Right ventricle myocardium inferior (tissue), 1 donor: ENCODE measurements around the gene SH3BP4. TPM values are rescaled to one million over a fixed set of nuclear protein-coding genes. Genes with fewer than 3 reads are reported as not detected.

Source experiments
- ATAC-seq: fragments of 200-7000 bp; cut with Tn5 transposase; one replicate; pipeline ENCODE4 v1.9.1; 2020; ENCODE audit warnings: mild to moderate bottlenecking, moderate library complexity
- DNase-seq: peaks from one replicate; pipeline ENCODE4 v3.0.0; 2021; ENCODE audit errors: missing footprints
- intact Hi-C: fragments of 100-400 bp; cut with DNase I; formaldehyde crosslinking; loops from one replicate; pipeline ENCODE4 v1.11.0; 2022
- long read RNA-seq: library from polyadenylated mRNA; unstranded; transcript quantifications from one replicate; pipeline ENCODE4 v2.0.0, GENCODE V29; 2021
- total RNA-seq: library from RNA; stranded (reverse); fragmentation: NEBNext Ultra II Directional; extraction: Animal tissue kit (Norgen Biotek cat#: 25700); gene quantifications from one replicate; pipeline ENCODE4 v1.2.1, GENCODE V29; 2021
- donor health status: DM: no; HTN: yes; CAD: no; lungs with severe emphysema.

SH3BP4 gene
- total RNA-seq, result 9.3 TPM
- long read RNA-seq, partial matches to known transcripts, result 4 of 5 reads
- long read RNA-seq, other reads (novel, unspliced or antisense), result 1 of 5 reads

- ATAC-seq (peak; percentile 93), DNase-seq (peak; percentile 90)
- intact Hi-C loops, result loop anchor here (1.0 to 5.0 kb wide), 6 partner anchors 23 to 269 kb away; no protein-coding TSS in a partner anchor
Observed at GRCh38 chr2:234951664-234952269, at the start of gene SH3BP4. Gene SH3BP4 (plus strand): TSS chr2:234952017. CDS start chr2:235035003, 82,986 bp downstream.

DNA sequence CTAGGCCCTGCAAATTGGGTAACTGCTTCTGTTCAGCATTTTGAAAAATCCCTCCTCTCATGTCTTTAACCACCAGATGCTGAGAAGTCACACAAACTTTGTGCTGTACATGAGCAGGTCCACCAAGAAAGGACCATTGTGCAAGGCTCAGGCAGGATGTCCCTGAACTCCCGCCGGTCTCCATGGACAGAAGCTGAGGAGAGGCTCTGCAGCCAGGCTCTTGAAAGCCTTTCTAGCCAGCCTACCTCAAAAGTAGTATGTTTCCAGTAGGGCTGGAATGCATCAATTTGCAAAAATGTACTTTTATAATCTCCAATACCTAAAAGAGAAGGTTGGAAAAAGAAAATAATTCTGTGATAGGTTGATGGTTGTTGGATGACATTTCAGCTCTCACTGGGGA lies 47.0 kb upstream of the SH3BP4 start:
- DNase-seq (no peak), ATAC-seq (no peak)
- intact Hi-C loops, result no loop called here

- no peak for ATAC-seq
- intact Hi-C loops, result no loop called here
- DNase-seq, result no peak
Observed at GRCh38 chr2:234905547-234906265, 46.1 kb upstream of the SH3BP4 start.

DNA sequence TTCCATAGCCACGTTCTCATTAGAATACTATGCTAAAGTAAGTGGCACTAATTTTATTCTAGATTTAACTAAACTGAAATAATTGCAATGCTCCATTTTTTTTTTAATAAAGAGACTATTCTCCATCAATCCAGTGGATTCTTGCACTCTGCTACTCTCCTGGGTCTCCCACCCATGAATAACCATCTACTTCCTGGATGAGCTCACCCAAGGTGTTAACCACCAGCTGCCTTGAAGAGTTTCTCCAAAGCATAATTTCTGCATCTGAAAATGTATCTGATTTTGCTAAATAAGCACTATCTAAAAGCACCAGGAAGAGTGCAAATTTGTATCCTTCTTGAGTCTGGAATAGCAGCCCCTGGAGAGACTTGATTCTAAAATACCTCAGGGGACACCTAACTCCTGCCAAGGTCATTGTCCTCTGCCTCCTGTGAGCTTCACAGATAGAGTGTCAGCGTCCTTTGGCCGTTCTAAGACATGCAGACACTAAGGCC lies 41.6 kb upstream of the SH3BP4 start:
- intact Hi-C loops, result no loop called here
- ATAC-seq (no peak), DNase-seq (no peak)

GRCh38 chr2:234911271-234911670 lies 40.5 kb upstream of the SH3BP4 start:
- no peak for ATAC-seq
- intact Hi-C loops, result no loop called here
- no peak for DNase-seq

DNA sequence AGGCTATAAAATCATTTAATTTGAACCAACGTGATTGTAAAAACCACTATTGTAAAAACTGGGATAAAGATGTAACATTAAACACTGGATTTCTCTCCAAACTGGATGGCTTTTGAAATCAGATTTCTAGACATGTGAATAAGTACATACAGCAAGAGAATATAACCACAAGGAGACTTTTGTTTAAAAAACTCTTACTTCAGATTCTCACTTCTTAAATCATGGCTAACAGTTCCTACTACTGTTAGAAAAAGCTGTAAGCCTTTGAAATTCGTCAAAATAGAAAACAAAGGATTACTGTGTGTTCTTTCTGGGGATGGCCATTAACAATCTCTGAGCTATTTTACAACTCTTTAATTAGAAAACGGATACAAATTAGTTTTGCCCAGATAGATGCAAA lies 39.4 kb upstream of the SH3BP4 start:
- no peak for DNase-seq
- no peak for ATAC-seq
- intact Hi-C loops, result no loop called here

DNA sequence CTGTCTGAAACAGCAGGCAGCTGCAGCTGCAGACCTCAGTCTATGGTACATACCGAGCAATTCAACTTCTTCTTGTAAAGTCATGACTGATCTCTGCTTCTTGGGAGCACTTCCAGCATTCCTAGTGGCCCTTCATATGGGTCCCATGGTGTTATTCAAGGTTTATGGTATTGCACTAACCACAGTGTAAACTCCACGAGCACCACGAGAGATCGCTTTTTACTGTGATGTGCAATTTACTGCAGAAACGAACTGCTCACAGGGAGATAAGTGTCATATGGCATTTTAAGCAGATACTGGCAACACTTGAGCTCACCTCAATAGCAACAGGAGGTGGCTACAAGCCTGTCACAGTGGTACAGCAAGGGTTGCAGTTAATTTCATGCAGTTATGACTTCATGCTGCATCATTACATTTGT lies 38.6 kb upstream of the SH3BP4 start:
- no peak for ATAC-seq
- intact Hi-C loops, result no loop called here
- no peak for DNase-seq

- intact Hi-C loops, result no loop called here
Observed at GRCh38 chr2:234914371-234915154, 37.3 kb upstream of the SH3BP4 start.

DNA sequence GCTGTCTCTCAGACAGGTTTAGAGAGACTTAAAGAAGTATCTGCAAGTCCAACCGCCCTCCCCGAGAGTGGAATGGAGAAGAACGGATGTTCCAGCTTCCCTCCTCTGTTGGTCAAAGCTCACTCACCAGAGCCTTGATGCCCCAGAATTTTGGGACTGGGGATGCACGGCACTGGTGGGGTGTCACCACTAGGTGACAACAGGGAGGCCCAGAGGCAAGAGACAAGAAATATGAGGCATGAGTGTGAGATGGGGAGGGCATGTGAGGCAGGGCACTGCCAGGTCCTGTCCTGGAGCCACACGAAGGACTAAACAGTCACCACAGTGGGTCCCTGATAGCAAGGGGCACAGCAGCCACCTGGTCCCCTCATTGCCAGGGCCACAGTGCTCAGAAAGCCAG lies 35.1 kb upstream of the SH3BP4 start:
- no peak for DNase-seq
- intact Hi-C loops, result no loop called here
- ATAC-seq, result no peak

More at GRCh38 chr2:234914371-234915154, 37.3 kb upstream of the SH3BP4 start:
- DNase-seq, result no peak
- no peak for ATAC-seq

DNA sequence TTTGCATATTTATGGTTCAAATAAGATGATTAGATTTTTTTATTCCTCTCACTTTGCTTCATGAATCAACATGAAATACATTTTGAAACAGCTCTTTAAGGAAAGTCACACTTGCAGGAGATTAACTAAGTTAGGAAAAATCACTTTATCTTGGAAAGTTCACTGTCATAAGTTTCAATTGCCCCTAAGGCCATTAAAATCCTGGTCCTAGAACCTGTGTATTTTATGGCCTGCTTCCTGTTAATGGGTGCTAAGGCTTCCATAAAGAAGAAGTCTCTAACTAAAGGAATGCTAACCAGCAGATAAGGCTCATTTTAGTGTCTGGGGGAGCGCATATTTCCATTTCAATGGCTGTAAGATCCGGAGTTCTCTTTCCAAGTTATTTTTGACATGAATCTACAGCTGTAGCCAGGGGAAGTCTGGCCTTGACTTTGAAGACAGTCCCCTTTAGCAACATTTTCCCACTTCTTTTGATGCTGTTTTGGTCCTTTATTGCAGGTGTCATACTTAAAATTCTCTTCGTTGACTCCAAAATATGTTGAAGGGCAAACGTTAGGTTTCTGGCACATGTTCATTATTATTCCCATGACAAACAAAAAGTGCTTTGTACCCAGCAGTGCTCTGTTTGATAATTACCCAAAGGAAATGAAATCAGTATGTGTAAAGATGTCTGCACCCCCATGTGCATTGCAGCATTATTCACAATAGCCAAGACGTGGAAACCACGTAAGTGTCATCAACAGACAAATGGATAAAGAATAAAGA lies 34.4 kb upstream of the SH3BP4 start:
- intact Hi-C loops, result no loop called here
- ATAC-seq, result no peak
- no peak for DNase-seq

DNA sequence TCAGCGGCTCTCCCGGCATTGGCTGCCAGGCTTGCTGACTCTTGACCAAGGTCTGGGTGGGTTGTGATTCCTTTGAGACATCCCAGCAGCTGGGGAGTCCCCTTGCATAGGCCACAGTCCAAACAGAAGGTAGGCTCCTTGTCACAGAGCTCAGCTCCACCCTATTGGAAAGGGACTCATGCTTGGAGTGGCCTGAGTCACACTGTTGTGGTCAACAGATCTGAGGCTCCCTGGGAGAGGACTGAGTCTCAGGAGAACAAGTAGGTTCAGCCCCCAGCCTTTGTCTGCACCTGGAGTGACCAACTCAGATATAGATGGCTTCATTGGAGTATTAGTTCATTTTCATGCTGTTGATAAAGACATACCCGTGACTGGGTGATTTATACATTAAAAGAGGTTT lies 32.1 kb upstream of the SH3BP4 start:
- ATAC-seq (no peak), DNase-seq (no peak)
- intact Hi-C loops, result no loop called here

DNA sequence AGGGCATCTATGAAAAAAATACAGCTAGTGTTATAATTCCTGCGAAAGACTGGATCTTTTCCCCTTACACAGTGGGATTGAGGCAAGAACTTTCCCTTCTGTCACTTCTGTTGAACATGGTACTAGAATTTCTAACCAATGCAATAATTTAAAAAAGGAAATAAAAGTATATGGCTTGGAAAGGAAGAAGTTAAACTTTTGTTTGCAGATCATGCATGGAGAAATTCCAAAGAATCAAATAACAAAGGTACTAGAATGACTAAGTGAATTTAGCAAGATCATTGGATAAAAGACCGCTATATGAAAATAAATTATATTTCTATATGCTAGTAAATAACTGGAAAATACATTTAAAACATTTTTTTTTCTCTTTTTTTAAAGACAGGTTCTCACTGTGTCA lies 31.0 kb upstream of the SH3BP4 start:
- ATAC-seq, result no peak
- intact Hi-C loops, result no loop called here
- DNase-seq, result no peak

DNA sequence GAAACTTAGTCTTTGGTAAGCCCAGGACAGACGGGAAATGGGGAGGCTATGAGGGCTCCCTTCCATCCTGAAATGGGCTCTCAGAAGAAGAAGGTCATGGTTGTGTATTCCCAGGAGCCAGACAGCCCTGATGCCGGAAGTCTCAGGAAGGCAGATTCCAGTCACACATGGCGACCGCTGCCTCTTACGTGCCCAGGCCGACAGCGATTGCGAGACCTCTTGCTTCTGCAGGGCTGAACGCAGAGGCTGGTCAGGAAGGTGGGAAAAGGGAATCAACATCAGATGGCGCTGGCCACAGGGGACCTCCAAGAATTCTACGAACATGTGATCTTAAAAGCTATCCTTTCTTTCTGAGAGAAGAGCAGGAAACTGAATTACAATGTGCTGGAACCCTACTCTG lies 22.8 kb upstream of the SH3BP4 start:
- intact Hi-C loops, result no loop called here
- DNase-seq (no peak), ATAC-seq (no peak)

DNA sequence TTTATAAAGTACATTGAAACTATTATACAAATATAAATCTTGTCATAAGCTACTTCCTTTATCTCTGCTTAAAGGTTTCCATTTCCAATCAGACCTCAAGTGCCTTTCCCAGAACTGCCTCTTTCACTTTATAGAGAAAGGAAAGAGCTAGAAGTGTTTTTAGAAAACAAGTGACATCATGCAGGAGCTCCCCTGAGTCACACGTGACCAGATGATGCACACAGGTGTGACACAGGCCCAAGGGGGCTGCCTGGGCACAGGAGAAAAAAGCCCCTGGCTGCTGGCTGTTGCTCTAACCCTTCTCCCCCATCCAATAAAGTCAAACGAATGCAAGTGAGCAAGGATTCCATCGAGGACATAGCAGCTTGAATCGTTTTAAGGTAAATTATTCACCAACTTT lies 21.4 kb upstream of the SH3BP4 start:
- intact Hi-C loops, result no loop called here
- ATAC-seq, result no peak
- no peak for DNase-seq

DNA sequence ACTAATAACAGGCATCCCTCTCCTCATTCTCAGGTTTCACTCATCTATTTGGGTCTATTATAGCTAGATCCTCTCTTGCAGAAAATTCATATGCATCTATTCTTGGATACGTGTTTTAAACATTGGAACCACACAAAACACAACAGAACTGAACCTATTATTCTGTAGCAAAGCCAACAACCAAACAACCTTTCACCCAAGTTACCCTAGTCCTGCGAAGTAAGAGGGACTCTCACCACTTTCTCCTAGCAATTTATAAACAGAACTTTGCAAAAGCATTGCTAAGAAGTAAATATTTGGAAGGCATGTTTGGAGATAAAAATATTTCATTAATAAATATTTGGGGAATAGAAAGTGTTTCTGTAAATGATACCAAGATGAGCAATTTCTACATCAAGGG lies 20.4 kb upstream of the SH3BP4 start:
- DNase-seq (no peak), ATAC-seq (no peak)
- intact Hi-C loops, result no loop called here

GRCh38 chr2:234932591-234933168 lies 19.1 kb upstream of the SH3BP4 start:
- intact Hi-C loops, result no loop called here
- DNase-seq (no peak), ATAC-seq (no peak)

- intact Hi-C loops, result no loop called here
- no peak for ATAC-seq
- DNase-seq, result no peak
Observed at GRCh38 chr2:234935311-234935710, 16.5 kb upstream of the SH3BP4 start.

GRCh38 chr2:234939576-234939975 lies 12.2 kb upstream of the SH3BP4 start:
- intact Hi-C loops, result no loop called here
- ATAC-seq, result no peak
- no peak for DNase-seq

DNA sequence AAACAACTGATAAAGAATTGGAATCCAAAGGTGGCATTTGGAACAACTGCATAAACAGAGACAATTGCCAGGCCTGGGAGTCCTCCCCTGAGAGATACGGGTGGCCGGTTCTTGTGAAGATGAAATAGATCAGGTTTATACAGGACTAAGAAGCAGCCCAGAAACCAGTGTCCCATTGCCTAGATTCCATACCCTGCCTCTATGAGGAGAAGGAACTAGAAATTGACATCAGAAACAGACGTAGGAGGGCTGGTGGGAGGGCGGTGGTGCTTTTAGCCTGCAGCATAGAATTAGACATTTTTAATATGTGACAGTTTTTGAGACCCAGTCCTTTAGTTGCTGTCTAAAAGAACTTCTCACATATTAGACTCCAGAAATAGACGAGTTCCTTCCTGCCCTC lies 11.8 kb upstream of the SH3BP4 start:
- intact Hi-C loops, result no loop called here
- DNase-seq, result no peak
- ATAC-seq, result no peak
